ENCODE data around the gene NCKAP1.

- no peak for TF ChIP-seq CTCF (conservative IDR thresholded peaks at IDR 0.05; ENCODE audit: low read depth, low read length)
- TF ChIP-seq EZH2 (IDR thresholded peaks at IDR 0.05; ENCODE audit: low read length, unreplicated experiment) = no peak
Measured at GRCh38 chr2:182898718-182899117, 139.5 kb downstream of the NCKAP1 start.
